ENCODE results near the gene FAM240B.

FAM240B gene

DNA sequence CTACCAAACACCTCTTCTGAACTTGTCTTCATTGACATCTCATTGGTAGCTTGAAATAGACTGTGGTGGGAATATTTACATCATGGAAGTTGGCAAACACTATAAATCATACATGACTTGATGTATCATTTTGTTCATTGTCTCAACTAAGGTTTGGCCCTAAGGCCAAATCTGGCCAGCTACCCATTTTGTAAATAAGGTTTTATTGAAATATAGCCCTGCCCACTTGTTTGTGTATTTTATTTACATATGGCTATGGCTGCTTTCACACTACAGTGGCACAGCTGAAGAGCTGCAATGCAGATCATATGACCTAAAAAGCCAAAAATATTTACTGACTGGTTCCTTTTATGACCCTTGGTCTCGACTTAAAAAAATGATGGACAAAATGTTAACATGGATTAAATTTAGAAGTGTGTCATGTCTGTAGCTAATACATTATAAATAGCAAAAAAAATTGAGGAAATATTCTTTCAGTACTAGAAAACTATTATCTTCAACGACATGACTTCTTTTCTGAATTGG lies 22.1 kb downstream of the FAM240B start:
- Histone ChIP-seq H3K9ac (no peak overlapping the region), H3K4me3 (ENCODE audit: low read depth, low read length) (no peak overlapping the region), H3K79me2 (no peaks in the 10 kb centered on the region), H3K9me3 (ENCODE audit: control insufficient read depth, low read length) (no peaks in the 10 kb centered on the region), H3K27me3 (ENCODE audit: control insufficient read depth, insufficient read depth, low read length) (no peaks in the 10 kb centered on the region), H3K4me2 (ENCODE audit: low read length) (no peak overlapping the region), H3K27ac (no peak overlapping the region), H3K4me1 (peaks cover 6% of the 10 kb centered on the region), H2AFZ (no peak overlapping the region), H3K36me3 (ENCODE audit: control insufficient read depth, insufficient read depth, low read length) (no peaks in the 10 kb centered on the region)
- TF ChIP-seq, protein P1, sequence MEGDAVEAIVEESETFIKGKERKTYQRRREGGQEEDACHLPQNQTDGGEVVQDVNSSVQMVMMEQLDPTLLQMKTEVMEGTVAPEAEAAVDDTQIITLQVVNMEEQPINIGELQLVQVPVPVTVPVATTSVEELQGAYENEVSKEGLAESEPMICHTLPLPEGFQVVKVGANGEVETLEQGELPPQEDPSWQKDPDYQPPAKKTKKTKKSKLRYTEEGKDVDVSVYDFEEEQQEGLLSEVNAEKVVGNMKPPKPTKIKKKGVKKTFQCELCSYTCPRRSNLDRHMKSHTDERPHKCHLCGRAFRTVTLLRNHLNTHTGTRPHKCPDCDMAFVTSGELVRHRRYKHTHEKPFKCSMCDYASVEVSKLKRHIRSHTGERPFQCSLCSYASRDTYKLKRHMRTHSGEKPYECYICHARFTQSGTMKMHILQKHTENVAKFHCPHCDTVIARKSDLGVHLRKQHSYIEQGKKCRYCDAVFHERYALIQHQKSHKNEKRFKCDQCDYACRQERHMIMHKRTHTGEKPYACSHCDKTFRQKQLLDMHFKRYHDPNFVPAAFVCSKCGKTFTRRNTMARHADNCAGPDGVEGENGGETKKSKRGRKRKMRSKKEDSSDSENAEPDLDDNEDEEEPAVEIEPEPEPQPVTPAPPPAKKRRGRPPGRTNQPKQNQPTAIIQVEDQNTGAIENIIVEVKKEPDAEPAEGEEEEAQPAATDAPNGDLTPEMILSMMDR (IDR thresholded peaks at IDR 0.05) = no peak

DNA sequence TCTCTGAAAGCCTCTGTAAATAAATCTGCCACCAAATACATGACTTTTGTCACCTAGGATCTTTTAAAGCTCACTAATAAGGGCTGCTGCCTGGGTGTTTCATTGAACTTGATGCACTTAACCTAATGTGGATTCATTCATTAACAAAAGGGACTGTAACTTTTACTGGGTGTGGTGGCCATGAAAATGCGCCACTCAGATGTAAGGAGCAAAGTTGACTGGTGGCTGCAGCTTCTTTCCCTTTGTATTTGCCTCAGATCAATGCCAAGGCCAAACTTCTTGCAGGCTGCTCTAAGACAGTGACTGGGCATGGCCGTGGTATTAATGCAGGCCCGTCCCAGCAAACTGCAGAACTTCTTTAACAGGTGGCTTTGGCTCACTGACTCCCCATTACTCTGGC lies 22.9 kb downstream of the FAM240B start:
- Histone ChIP-seq H3K9me3 (ENCODE audit: control insufficient read depth, low read length) (no peaks in the 10 kb centered on the region), H3K36me3 (ENCODE audit: control insufficient read depth, insufficient read depth, low read length) (no peaks in the 10 kb centered on the region), H3K4me1 (peaks cover 2% of the 10 kb centered on the region), H3K4me3 (ENCODE audit: low read depth, low read length) (no peak overlapping the region), H3K79me2 (no peaks in the 10 kb centered on the region), H3K9ac (no peak overlapping the region), H2AFZ (peak overlapping the region; percentile 11), H3K27ac (peak overlapping the region; percentile 41), H3K27me3 (ENCODE audit: control insufficient read depth, insufficient read depth, low read length) (no peaks in the 10 kb centered on the region), H3K4me2 (ENCODE audit: low read length) (no peak overlapping the region)
- TF ChIP-seq, protein P1 (IDR thresholded peaks at IDR 0.05) = no peak

DNA sequence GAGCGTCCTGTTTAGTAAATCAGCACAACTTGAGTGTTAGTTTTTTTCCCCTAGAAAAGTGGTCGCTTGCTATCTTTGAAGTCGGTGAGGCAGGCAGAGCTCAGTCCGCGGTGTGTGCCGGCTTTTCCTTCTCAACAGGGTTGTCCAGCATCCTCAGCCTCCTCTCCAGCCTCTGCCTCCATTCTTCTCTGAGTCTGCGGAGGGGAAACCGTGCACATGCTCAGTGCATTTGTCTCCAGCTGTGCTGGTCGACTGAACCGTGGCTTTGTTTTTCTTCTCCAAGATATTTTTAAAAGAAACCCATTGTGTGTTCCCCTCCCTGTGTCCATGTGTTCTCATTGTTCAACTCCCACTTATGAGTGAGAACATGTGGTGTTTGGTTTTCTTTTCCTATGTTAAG lies 25.3 kb downstream of the FAM240B start:
- H3K9me3 ChIP-seq (ENCODE audit: control insufficient read depth, low read length) = no peaks in the 10 kb centered on the region

DNA sequence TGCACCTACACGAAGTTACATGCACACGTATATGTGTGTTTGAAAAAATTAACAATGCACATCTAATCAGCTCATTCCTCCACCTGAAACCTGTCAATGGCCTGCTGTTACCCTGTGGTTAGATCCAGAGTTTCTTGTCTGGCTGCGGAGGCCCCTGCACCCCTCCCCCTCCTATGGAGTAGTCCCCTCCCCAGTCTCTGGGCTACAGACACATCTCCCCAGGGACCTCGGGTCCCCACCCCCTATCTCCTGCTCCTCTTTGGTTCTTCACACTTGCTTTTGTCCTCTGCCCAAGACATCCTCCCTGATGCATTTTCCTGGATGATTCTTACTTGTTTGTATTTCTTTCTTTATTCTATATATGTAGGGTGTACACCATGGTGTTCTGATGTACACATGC lies 27.2 kb downstream of the FAM240B start:
- no peak overlapping the region for H3K9ac ChIP-seq
- no peaks in the 10 kb centered on the region for H3K9me3 ChIP-seq (ENCODE audit: control insufficient read depth, low read length)

More for the DNA sequence above, 25.3 kb downstream of the FAM240B start:
- H3K9ac ChIP-seq = no peak overlapping the region
- no peak overlapping the region for H3K4me2 ChIP-seq (ENCODE audit: low read length)
- H3K36me3 ChIP-seq (ENCODE audit: control insufficient read depth, insufficient read depth, low read length) = no peaks in the 10 kb centered on the region
- no peaks in the 10 kb centered on the region for H3K27me3 ChIP-seq (ENCODE audit: control insufficient read depth, insufficient read depth, low read length)
- TF ChIP-seq, protein P1 (IDR thresholded peaks at IDR 0.05) = no peak
- no peak overlapping the region for H2AFZ ChIP-seq
- no peaks in the 10 kb centered on the region for H3K79me2 ChIP-seq
- H3K4me3 ChIP-seq (ENCODE audit: low read depth, low read length) = no peak overlapping the region
- no peak overlapping the region for H3K27ac ChIP-seq
- peaks cover 15% of the 10 kb centered on the region for H3K4me1 ChIP-seq

DNA sequence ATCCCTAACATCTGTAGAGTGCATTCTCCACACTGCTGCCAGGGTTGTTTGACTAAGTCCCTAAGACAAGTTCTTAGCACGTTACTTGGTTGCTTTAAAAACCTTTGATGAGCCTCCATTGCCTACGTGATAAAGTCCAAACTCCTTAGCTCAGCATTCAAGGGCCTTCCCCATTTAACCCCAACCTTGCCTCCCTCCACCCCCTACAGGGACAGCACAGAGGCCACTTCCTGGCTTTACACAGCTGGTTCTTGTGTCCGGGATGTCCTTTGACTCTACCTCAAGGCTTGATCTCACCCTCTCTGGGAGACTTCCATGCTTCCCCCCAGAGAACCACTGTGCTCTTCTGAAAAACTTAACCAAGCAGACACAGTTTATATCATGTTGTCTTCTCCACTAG lies 29.4 kb downstream of the FAM240B start:
- TF ChIP-seq, protein P1 (IDR thresholded peaks at IDR 0.05) = no peak
- Histone ChIP-seq H3K4me3 (ENCODE audit: low read depth, low read length) (no peak overlapping the region), H3K4me2 (ENCODE audit: low read length) (no peak overlapping the region), H2AFZ (peak overlapping the region; percentile 66), H3K79me2 (no peaks in the 10 kb centered on the region), H3K36me3 (ENCODE audit: control insufficient read depth, insufficient read depth, low read length) (no peaks in the 10 kb centered on the region), H3K27ac (peak overlapping the region; percentile 65), H3K9me3 (ENCODE audit: control insufficient read depth, low read length) (no peaks in the 10 kb centered on the region), H3K9ac (no peak overlapping the region), H3K4me1 (peaks cover 12% of the 10 kb centered on the region), H3K27me3 (ENCODE audit: control insufficient read depth, insufficient read depth, low read length) (no peaks in the 10 kb centered on the region)

More for the DNA sequence above, 27.2 kb downstream of the FAM240B start:
- Histone ChIP-seq H3K4me2 (ENCODE audit: low read length) (no peak overlapping the region), H3K4me3 (ENCODE audit: low read depth, low read length) (no peak overlapping the region), H3K27me3 (ENCODE audit: control insufficient read depth, insufficient read depth, low read length) (no peaks in the 10 kb centered on the region), H3K36me3 (ENCODE audit: control insufficient read depth, insufficient read depth, low read length) (no peaks in the 10 kb centered on the region), H2AFZ (no peak overlapping the region), H3K27ac (no peak overlapping the region), H3K79me2 (no peaks in the 10 kb centered on the region), H3K4me1 (peaks cover 12% of the 10 kb centered on the region)
- TF ChIP-seq, protein P1 (IDR thresholded peaks at IDR 0.05) = no peak
